HCEC 1CT (cell line): ENCODE results near the gene ZMIZ1.

Experiments used
- DNase-seq: peaks from one replicate; pipeline ENCODE4 v3.0.0-alpha.2; 2017

ZMIZ1 gene

GRCh38 chr10:79298403-79299244 lies 229.9 kb downstream of the ZMIZ1 start:
- peak; percentile 98 for DNase-seq

GRCh38 chr10:79299397-79300241 lies 230.9 kb downstream of the ZMIZ1 start:
- peak; percentile 92 for DNase-seq

GRCh38 chr10:79300711-79301110 lies 231.9 kb downstream of the ZMIZ1 start:
- no peak for DNase-seq

GRCh38 chr10:79301754-79302530 lies 233.2 kb downstream of the ZMIZ1 start:
- DNase-seq, result no peak

GRCh38 chr10:79303631-79304478 lies 235.1 kb downstream of the ZMIZ1 start:
- no peak for DNase-seq

GRCh38 chr10:79304479-79305087 lies 235.8 kb downstream of the ZMIZ1 start:
- DNase-seq, result no peak

GRCh38 chr10:79305515-79305914 lies 236.7 kb downstream of the ZMIZ1 start:
- DNase-seq, result no peak

- no peak for DNase-seq
These were observed 237.2 kb downstream of the ZMIZ1 start for GRCh38 chr10:79305988-79306387.

- no peak for DNase-seq
These were observed 238.0 kb downstream of the ZMIZ1 start for GRCh38 chr10:79306644-79307220.

GRCh38 chr10:79308016-79308415 lies 239.2 kb downstream of the ZMIZ1 start:
- no peak for DNase-seq

- no peak for DNase-seq
These were observed 240.4 kb downstream of the ZMIZ1 start for GRCh38 chr10:79308969-79309665.

GRCh38 chr10:79310200-79310865 lies 241.6 kb downstream of the ZMIZ1 start:
- DNase-seq, result no peak

- no peak for DNase-seq
These were observed 242.3 kb downstream of the ZMIZ1 start for GRCh38 chr10:79310911-79311573.

- no peak for DNase-seq
These were observed 243.0 kb downstream of the ZMIZ1 start for GRCh38 chr10:79311581-79312407.

GRCh38 chr10:79312601-79313187 lies 243.9 kb downstream of the ZMIZ1 start:
- DNase-seq, result no peak

- no peak for DNase-seq
These were observed 244.6 kb downstream of the ZMIZ1 start for GRCh38 chr10:79313320-79313719.

- DNase-seq, result no peak
These were observed 245.2 kb downstream of the ZMIZ1 start for GRCh38 chr10:79313911-79314439.
